H9 (cell line): ENCODE data around the gene ELMO2. TPM values are rescaled to one million over a fixed set of nuclear protein-coding genes. Genes with fewer than 3 reads are reported as not detected.

Source experiments
- DNase-seq: peaks from one replicate; pipeline ENCODE4 v3.0.0-alpha.2; 2017
- H2AFZ ChIP-seq: one replicate; pipeline ENCODE4 v1.6.1; 2013; ENCODE audit warnings: mild to moderate bottlenecking, low read length, control low read depth, moderate library complexity
- H2AK5ac ChIP-seq: 2 replicates; pipeline ENCODE4 v1.6.1; 2013; ENCODE audit warnings: low read length, control low read depth, mixed read lengths; ENCODE audit not compliant: insufficient read length
- H2BK120ac ChIP-seq: one replicate; pipeline ENCODE4 v1.6.1; 2013; ENCODE audit warnings: low read depth, mild to moderate bottlenecking, low read length, control low read depth, inconsistent platforms; ENCODE audit not compliant: poor library complexity, severe bottlenecking
- H2BK12ac ChIP-seq: 2 replicates; pipeline ENCODE4 v1.6.1; 2013; ENCODE audit warnings: low read length, control low read depth, mixed read lengths, low read depth; ENCODE audit not compliant: insufficient read length
- H2BK15ac ChIP-seq: 2 replicates; pipeline ENCODE4 v1.6.1; 2013; ENCODE audit warnings: low read depth, low read length, control low read depth
- H2BK20ac ChIP-seq: one replicate; pipeline ENCODE4 v1.6.1; 2013; ENCODE audit warnings: low read depth, mild to moderate bottlenecking, low read length, control low read depth, inconsistent platforms; ENCODE audit not compliant: poor library complexity, severe bottlenecking
- H2BK5ac ChIP-seq: 2 replicates; pipeline ENCODE4 v1.6.1; 2013; ENCODE audit warnings: low read length, control low read depth, mixed read lengths; ENCODE audit not compliant: insufficient read length
- H3K14ac ChIP-seq: 2 replicates; pipeline ENCODE4 v1.6.1; 2013; ENCODE audit warnings: low read length, control low read depth; ENCODE audit not compliant: insufficient read depth
- H3K18ac ChIP-seq: 2 replicates; pipeline ENCODE4 v1.6.1; 2013; ENCODE audit warnings: low read depth, mild to moderate bottlenecking, mixed read lengths, low read length, control low read depth; ENCODE audit not compliant: insufficient read length
- H3K23ac ChIP-seq: 2 replicates; pipeline ENCODE4 v1.6.1; 2013; ENCODE audit warnings: low read length, control low read depth, mixed read lengths, low read depth; ENCODE audit not compliant: insufficient read length
- H3K23me2 ChIP-seq: 2 replicates; pipeline ENCODE4 v1.6.1; 2013; ENCODE audit warnings: low read depth, mild to moderate bottlenecking, mixed read lengths, low read length, control low read depth; ENCODE audit not compliant: insufficient read length, poor library complexity, severe bottlenecking
- H3K27ac ChIP-seq: 2 replicates; pipeline ENCODE4 v1.5.1; 2013; ENCODE audit warnings: low read length, control low read depth, mixed read lengths, low read depth; ENCODE audit not compliant: insufficient read length
- H3K27me3 ChIP-seq: 2 replicates; pipeline ENCODE4 v1.6.1; 2013; ENCODE audit warnings: low read length, control low read depth, inconsistent platforms; ENCODE audit not compliant: insufficient read depth
- H3K4ac ChIP-seq: 2 replicates; pipeline ENCODE4 v1.6.1; 2013; ENCODE audit warnings: low read depth, mild to moderate bottlenecking, control low read depth, inconsistent platforms, low read length, moderate library complexity
- H3K4me1 ChIP-seq: 2 replicates; pipeline ENCODE4 v1.6.1; 2013; ENCODE audit warnings: low read length, control low read depth, inconsistent platforms; ENCODE audit not compliant: insufficient read depth
- H3K4me2 ChIP-seq: 2 replicates; pipeline ENCODE4 v1.6.1; 2013; ENCODE audit warnings: low read length, control low read depth, mixed read lengths; ENCODE audit not compliant: insufficient read length, insufficient read depth
- H3K56ac ChIP-seq: 2 replicates; pipeline ENCODE4 v1.6.1; 2013; ENCODE audit warnings: low read depth, mild to moderate bottlenecking, mixed read lengths, low read length, control low read depth; ENCODE audit not compliant: insufficient read length
- H3K79me1 ChIP-seq: 2 replicates; pipeline ENCODE4 v1.6.1; 2013; ENCODE audit warnings: low read depth, mild to moderate bottlenecking, moderate library complexity, low read length, control low read depth, inconsistent platforms; ENCODE audit not compliant: insufficient read depth, poor library complexity, severe bottlenecking
- H3K79me2 ChIP-seq: 2 replicates; pipeline ENCODE4 v1.6.1; 2013; ENCODE audit warnings: low read length, control low read depth, inconsistent platforms; ENCODE audit not compliant: insufficient read depth
- H3K9ac ChIP-seq: 2 replicates; pipeline ENCODE4 v1.6.1; 2013; ENCODE audit warnings: low read length, control low read depth, mixed read lengths; ENCODE audit not compliant: insufficient read length; ENCODE audit errors: extremely low read depth
- H3K9me3 ChIP-seq: one replicate; pipeline ENCODE4 v1.6.1; 2013; ENCODE audit warnings: low read depth, low read length, inconsistent platforms; ENCODE audit not compliant: control insufficient read depth
- H3T11ph ChIP-seq: one replicate; pipeline ENCODE4 v1.6.1; 2013; ENCODE audit warnings: mild to moderate bottlenecking, low read length, control low read depth, inconsistent platforms
- H4K20me1 ChIP-seq: one replicate; pipeline ENCODE4 v1.6.1; 2013; ENCODE audit not compliant: control insufficient read depth, insufficient read length, insufficient read depth
- H4K5ac ChIP-seq: 2 replicates; pipeline ENCODE4 v1.6.1; 2013; ENCODE audit warnings: low read depth, mild to moderate bottlenecking, mixed read lengths, low read length, control low read depth; ENCODE audit not compliant: insufficient read length
- H4K8ac ChIP-seq: replicated peaks from 2 replicates; pipeline ENCODE4 v1.6.1; 2013; ENCODE audit warnings: low read length, control low read depth, mixed read lengths, low read depth; ENCODE audit not compliant: insufficient read length
- H4K91ac ChIP-seq: 2 replicates; pipeline ENCODE4 v1.6.1; 2013; ENCODE audit warnings: low read depth, mild to moderate bottlenecking, moderate library complexity, mixed read lengths, low read length, control low read depth; ENCODE audit not compliant: insufficient read length
- H3K27ac Mint-ChIP-seq, 3 experiments: 2 replicates in 2 of 3; 3 replicates in 1 of 3; pipeline ENCODE4 v1.8.0; 2020 to 2021; ENCODE audit warnings: mixed read lengths in 3 of 3, mild to moderate bottlenecking in 1 of 3, moderate library complexity in 1 of 3
- H3K27me3 Mint-ChIP-seq: 2 replicates; pipeline ENCODE4 v1.8.0; 2021; ENCODE audit warnings: low read depth, mild to moderate bottlenecking, moderate library complexity, mixed read lengths
- H3K36me3 Mint-ChIP-seq, 3 experiments: 2 replicates in 2 of 3; 3 replicates in 1 of 3; pipeline ENCODE4 v1.8.0; 2020 to 2021; ENCODE audit warnings: low read depth in 3 of 3, mixed read lengths in 3 of 3; ENCODE audit not compliant: insufficient read depth in 1 of 3
- H3K4me1 Mint-ChIP-seq, 2 experiments: 2 replicates each; pipeline ENCODE4 v1.8.0; 2020; ENCODE audit warnings: mixed read lengths in 2 of 2
- H3K4me3 Mint-ChIP-seq, 2 experiments: 2 replicates in 1 of 2; 3 replicates in 1 of 2; pipeline ENCODE4 v1.8.0; 2020 to 2021; ENCODE audit warnings: mild to moderate bottlenecking in 2 of 2, mixed read lengths in 2 of 2, moderate library complexity in 1 of 2
- H3K9me3 Mint-ChIP-seq, 2 experiments: 2 replicates in 1 of 2; 3 replicates in 1 of 2; pipeline ENCODE4 v1.8.0; 2020; ENCODE audit warnings: mild to moderate bottlenecking in 2 of 2, mixed read lengths in 2 of 2, moderate library complexity in 1 of 2
- WGBS: extraction: QIAGEN DNeasy Blood & Tissue Kit; methylation state at CpG from one replicate; pipeline ENCODE4 v1.1.7; 2013; ENCODE audit warnings: missing lambda C conversion rate, low lambda C conversion rate, mixed read lengths; ENCODE audit not compliant: insufficient read length; ENCODE audit errors: extremely low coverage; 5-methylcytosine and 5-hydroxymethylcytosine counted together
- total RNA-seq: library from RNA; stranded (reverse); gene quantifications from 2 replicates; pipeline ENCODE4 v1.2.1, GENCODE V29; 2021
- TF ChIP-seq, protein P1 (sequence below): fragments of 200-600 bp; sonication (generic); conservative IDR thresholded peaks from 3 replicates; pipeline ENCODE4 v1.8.0; 2021; ENCODE audit warnings: antibody characterized with exemption, mild to moderate bottlenecking

The ELMO2 gene
- total RNA-seq, 1 experiment from 2014 or later = 32.5 TPM

DNA sequence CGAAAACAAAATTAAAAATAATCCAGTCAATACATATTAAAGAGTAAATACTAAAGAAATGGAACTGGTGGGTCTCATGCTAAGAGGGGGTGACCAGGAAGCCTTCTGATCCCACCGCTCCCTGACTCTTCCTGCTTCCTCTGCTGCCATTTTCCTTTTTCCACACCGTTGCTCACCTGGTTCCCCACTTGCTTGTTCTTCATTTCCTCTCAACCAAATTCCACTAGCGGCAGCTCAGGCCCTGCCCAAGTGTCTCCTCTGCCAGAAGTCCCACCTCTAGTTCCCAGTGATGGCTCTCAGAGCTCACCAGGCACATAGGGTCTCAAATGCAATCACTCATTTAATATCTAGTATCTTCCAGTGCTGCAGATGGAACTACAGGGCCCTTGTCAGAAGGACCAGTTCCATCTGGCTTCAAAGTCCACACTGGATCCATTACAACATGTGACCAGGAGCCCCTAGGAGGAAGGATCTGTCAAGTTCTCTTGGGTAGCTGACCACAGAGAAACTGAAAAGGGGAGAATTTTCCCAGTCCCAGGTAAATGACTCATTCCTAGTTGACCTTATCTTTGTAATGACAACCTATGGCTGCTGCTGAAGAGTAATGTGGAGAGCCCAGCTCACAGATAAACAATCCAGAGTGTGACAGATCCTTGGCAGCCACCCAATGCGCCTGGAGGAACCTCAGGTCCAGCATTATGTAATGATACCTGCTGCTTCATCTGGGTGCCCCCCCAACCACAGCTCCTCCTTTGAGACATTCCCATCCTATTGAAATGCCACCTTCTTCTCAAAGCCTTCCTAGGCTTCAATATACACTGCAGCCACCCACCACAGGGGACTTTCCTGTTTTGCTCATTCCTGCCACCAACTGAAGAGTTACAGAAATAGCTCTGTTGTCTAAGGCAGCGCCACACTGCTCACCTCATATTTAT lies 38.2 kb downstream of the ELMO2 start:
- Histone ChIP-seq H4K20me1 (peaks cover 2% of the 10 kb centered on the region), H2BK15ac (no peak overlapping the region), H3K9ac (no peak overlapping the region), H3K23ac (no peak overlapping the region), H2AFZ (no peak overlapping the region), H3K27ac (no peak overlapping the region), H4K5ac (no peak overlapping the region), H2AK5ac (no peak overlapping the region), H4K8ac (no peak overlapping the region), H3K4me1 (no peaks in the 10 kb centered on the region), H3K14ac (no peak overlapping the region), H3T11ph (no peak overlapping the region), H3K23me2 (peaks cover 4% of the 10 kb centered on the region), H3K4ac (no peak overlapping the region), H2BK12ac (no peak overlapping the region), H3K27me3 (no peaks in the 10 kb centered on the region), H4K91ac (no peak overlapping the region), H2BK5ac (no peak overlapping the region), H3K4me2 (no peak overlapping the region), H3K79me2 (no peaks in the 10 kb centered on the region; the same call in 1 of the 2 replicates), H3K9me3 (no peaks in the 10 kb centered on the region), H2BK120ac (no peak overlapping the region), H2BK20ac (no peak overlapping the region), H3K56ac (no peak overlapping the region), H3K79me1 (no peaks in the 10 kb centered on the region), H3K18ac (no peak overlapping the region)
- WGBS = no CpG with 5 or more reads among the region's 6 CpGs
- Mint-ChIP-seq H3K36me3 (peaks cover 23 to 80% (median 78%) of the 10 kb centered on the region in 3 experiments; a peak in 6 of 7 replicates), H3K4me3 (no peak overlapping the region), H3K4me1 (peaks cover 10 to 13% of the 10 kb centered on the region in 2 experiments), H3K27me3 (no peaks in the 10 kb centered on the region; the same call in 1 of the 2 replicates), H3K9me3 (no peaks in the 10 kb centered on the region), H3K27ac (no peak overlapping the region)
- DNase-seq = no peak
- TF ChIP-seq, protein P1, sequence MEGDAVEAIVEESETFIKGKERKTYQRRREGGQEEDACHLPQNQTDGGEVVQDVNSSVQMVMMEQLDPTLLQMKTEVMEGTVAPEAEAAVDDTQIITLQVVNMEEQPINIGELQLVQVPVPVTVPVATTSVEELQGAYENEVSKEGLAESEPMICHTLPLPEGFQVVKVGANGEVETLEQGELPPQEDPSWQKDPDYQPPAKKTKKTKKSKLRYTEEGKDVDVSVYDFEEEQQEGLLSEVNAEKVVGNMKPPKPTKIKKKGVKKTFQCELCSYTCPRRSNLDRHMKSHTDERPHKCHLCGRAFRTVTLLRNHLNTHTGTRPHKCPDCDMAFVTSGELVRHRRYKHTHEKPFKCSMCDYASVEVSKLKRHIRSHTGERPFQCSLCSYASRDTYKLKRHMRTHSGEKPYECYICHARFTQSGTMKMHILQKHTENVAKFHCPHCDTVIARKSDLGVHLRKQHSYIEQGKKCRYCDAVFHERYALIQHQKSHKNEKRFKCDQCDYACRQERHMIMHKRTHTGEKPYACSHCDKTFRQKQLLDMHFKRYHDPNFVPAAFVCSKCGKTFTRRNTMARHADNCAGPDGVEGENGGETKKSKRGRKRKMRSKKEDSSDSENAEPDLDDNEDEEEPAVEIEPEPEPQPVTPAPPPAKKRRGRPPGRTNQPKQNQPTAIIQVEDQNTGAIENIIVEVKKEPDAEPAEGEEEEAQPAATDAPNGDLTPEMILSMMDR = no peak
